Spleen (tissue), 7 donors: ENCODE data around the gene BIRC5.

ENCODE experiments used
- POLR2A ChIP-seq, 3 donors: fragments of 450-650 bp; IDR thresholded peaks; one replicate each; pipeline ENCODE4 v1.5.1; 2017; ENCODE audit warnings: antibody characterized with exemption in 3 of 3, mild to moderate bottlenecking in 1 of 3
- TF ChIP-seq, protein P1 (sequence below), 11 experiments: fragments of 200-600 bp in 7 of 11; fragments of 450-650 bp in 4 of 11; sonication (generic) in 4 of 11; IDR thresholded peaks in 8 of 11; conservative IDR thresholded peaks in 3 of 11; 1 replicate in 7 of 11; 2 replicates in 4 of 11; pipeline versions ENCODE4 v1.4.0 to v1.8.0; 2016 to 2021; ENCODE audit warnings: antibody characterized with exemption in 11 of 11, inconsistent platforms in 4 of 11, mild to moderate bottlenecking in 1 of 11
- donor health status: DM: no; HTN: no; CAD: no; lungs with moderate emphysema.
- donor health status: DM: no; HTN: no; CAD: no.
- donor health status: DM: no; HTN: no; CAD: no.

DNA sequence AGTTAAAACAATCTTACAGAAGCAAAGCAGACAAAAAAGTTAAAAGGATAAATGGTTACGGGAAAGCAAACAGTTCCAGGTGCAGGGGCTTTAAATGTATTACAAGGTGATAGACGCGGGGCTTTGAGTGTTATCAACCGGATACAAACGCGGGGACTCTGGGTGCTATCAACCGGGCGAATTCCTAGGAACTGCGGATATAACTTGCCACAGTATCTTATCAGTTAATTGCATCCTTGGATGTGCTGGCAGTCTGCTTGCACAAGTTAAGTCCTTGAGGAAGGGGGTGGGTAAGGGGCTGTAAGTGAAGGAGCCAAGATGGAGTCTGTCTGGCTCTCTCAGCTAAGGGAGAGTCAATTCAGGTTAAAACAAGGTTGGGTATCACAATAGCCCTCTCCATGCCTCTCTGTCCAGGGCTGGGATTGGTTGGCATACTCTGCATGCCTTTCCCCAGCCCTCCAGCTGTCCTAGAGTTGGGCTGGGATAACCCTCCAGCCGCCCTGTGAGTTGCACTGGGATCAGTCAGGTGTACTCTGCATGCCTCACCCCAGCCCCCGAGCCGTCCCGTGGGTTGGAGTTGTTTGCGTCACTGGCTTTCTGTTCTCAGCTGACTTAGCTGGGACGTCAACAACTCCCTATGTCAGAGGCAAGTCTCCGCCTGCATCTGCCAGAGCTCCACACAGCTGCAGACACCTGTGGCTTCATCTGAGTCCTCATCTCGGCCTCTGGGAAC, 58.3 kb downstream of the BIRC5 start:
- TF ChIP-seq, protein P1, sequence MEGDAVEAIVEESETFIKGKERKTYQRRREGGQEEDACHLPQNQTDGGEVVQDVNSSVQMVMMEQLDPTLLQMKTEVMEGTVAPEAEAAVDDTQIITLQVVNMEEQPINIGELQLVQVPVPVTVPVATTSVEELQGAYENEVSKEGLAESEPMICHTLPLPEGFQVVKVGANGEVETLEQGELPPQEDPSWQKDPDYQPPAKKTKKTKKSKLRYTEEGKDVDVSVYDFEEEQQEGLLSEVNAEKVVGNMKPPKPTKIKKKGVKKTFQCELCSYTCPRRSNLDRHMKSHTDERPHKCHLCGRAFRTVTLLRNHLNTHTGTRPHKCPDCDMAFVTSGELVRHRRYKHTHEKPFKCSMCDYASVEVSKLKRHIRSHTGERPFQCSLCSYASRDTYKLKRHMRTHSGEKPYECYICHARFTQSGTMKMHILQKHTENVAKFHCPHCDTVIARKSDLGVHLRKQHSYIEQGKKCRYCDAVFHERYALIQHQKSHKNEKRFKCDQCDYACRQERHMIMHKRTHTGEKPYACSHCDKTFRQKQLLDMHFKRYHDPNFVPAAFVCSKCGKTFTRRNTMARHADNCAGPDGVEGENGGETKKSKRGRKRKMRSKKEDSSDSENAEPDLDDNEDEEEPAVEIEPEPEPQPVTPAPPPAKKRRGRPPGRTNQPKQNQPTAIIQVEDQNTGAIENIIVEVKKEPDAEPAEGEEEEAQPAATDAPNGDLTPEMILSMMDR (IDR thresholded peaks at IDR 0.05 in 8 of 11, conservative IDR thresholded peaks at IDR 0.05 in 3 of 11) = no peak
- no peak for TF ChIP-seq POLR2A (IDR thresholded peaks at IDR 0.05)
